ENCODE measurements around the gene LAMTOR2. TPM values are rescaled to one million over a fixed set of nuclear protein-coding genes. Genes with fewer than 3 reads are reported as not detected.
A peak's percentile ranks its signal among the peaks of the same experiment; 100 is the strongest.

LAMTOR2 gene
- total RNA-seq (2013), result 107 TPM
- polyA plus RNA-seq, result 100 to 1,000 TPM in 2 of 3 donors, 10 to 100 TPM in 1; 99.8 to 227 (median 210) TPM
- polyA minus RNA-seq, result 43.4 and 79.0 TPM in 2 replicates
- total RNA-seq, result 1.2 to 18.8 (median 12.8) reads per million in 11 experiments

DNA sequence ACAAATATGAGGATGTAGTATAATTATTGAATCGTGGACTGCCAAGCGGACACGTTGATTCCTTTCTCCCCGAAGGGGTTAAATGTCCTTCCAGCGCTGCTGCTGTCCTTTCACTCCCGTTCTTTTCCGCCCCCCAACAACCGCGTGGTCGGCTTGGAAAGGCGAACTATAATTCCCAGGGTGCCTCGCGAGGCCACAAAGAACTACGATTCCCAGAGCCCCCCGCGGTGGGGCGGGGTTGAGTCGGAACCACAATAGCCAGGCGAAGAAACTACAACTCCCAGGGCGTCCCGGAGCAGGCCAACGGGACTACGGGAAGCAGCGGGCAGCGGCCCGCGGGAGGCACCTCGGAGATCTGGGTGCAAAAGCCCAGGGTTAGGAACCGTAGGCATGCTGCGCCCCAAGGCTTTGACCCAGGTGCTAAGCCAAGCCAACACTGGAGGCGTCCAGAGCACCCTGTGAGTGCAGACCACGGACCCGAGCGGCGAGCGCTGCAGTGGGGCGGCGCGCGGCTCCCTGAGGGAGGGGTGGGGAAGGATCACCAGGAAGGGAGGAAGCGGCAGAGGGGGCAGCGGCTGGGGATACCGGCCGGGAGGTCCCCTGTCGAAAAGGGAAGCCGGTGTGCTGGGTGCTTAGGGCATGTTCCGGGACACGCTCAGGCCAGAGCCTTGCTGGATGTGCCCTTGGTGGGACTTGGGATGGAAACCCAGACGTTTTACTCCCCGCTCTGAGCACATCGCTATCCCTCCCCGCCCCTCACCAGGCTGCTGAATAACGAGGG lies at the start of gene LAMTOR2:
Gene LAMTOR2 (plus strand): TSS at position 283 of the 781 bp plus-strand sequence. CDS start 108 bp downstream, at position 391.
- Mint-ChIP-seq H3K27me3 (ENCODE audit: low read depth in 3 of 3) (peaks cover 0 to 2% (median 1%) of the 10 kb centered on the region in 3 donors), H3K4me1 (peaks cover 25% of the 10 kb centered on the region), H3K36me3 (peaks cover 31 to 32% of the 10 kb centered on the region in 2 donors), H3K4me3 (peak within 1 kb of the TSS; percentile 93 to 97), H3K9me3 (peaks cover 0 to 2% (median 0%) of the 10 kb centered on the region in 7 donors), H3K27ac (peak within 1 kb of the TSS; percentile 84 to 96 (median 93))
- Histone ChIP-seq H3K27me3 (ENCODE audit: control insufficient read depth in 2 of 2, insufficient read depth in 2 of 2, low read length in 2 of 2) (no peaks in the 10 kb centered on the region), H3K27ac (ENCODE audit: low read depth in 1 of 2, low read length in 2 of 2) (peak within 1 kb of the TSS; percentile 84 to 86), H3K9me3 (replicated peaks in 1 of 2; ENCODE audit: control insufficient read depth in 1 of 2, insufficient read depth in 1 of 2, low read length in 2 of 2) (no peaks in the 10 kb centered on the region), H3K4me2 (replicated peaks; ENCODE audit: extremely low read depth, low read length, poor library complexity, severe bottlenecking) (peak within 1 kb of the TSS; percentile 100), H2AFZ (ENCODE audit: insufficient read depth, low read depth, low read length, poor library complexity, severe bottlenecking) (peak within 1 kb of the TSS; percentile 94), H3K4me3 (replicated peaks in 1 of 3; ENCODE audit: low read depth in 2 of 3, low read length in 3 of 3) (peak within 1 kb of the TSS; percentile 61 to 99 (median 93)), H3K36me3 (replicated peaks in 1 of 2; ENCODE audit: control insufficient read depth in 1 of 2, insufficient read depth in 2 of 2, low read length in 2 of 2) (peaks cover 17 to 24% of the 10 kb centered on the region in 2 donors), H3K9ac (ENCODE audit: insufficient read depth, low read length, poor library complexity, severe bottlenecking) (peak within 1 kb of the TSS; percentile 79), H3K4me1 (ENCODE audit: control insufficient read depth in 1 of 2, insufficient read depth in 2 of 2, low read length in 2 of 2) (peaks cover 23 to 38% of the 10 kb centered on the region in 2 donors), H4K20me1 (ENCODE audit: insufficient read depth, low read length) (peaks cover 6% of the 10 kb centered on the region), H3K79me2 (ENCODE audit: insufficient read depth, low read length) (peaks cover 19% of the 10 kb centered on the region)
- DNase-seq, result peak; percentile 87 to 93 (median 91)
- WGBS (ENCODE audit: insufficient coverage), result under 1% methylated on average over 45 of the region's 53 CpGs
- intact Hi-C loops (cut with micrococcal nuclease), result loop anchor here (2.0 to 5.0 kb wide), 5 partner anchors 32 to 122 kb away; partner anchors contain the start of genes KHDC4 (in 2 of the 2) and SSR2 (in 2 of the 2)
- TF ChIP-seq, protein P1, sequence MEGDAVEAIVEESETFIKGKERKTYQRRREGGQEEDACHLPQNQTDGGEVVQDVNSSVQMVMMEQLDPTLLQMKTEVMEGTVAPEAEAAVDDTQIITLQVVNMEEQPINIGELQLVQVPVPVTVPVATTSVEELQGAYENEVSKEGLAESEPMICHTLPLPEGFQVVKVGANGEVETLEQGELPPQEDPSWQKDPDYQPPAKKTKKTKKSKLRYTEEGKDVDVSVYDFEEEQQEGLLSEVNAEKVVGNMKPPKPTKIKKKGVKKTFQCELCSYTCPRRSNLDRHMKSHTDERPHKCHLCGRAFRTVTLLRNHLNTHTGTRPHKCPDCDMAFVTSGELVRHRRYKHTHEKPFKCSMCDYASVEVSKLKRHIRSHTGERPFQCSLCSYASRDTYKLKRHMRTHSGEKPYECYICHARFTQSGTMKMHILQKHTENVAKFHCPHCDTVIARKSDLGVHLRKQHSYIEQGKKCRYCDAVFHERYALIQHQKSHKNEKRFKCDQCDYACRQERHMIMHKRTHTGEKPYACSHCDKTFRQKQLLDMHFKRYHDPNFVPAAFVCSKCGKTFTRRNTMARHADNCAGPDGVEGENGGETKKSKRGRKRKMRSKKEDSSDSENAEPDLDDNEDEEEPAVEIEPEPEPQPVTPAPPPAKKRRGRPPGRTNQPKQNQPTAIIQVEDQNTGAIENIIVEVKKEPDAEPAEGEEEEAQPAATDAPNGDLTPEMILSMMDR (IDR thresholded peaks at IDR 0.05), result no peak

DNA sequence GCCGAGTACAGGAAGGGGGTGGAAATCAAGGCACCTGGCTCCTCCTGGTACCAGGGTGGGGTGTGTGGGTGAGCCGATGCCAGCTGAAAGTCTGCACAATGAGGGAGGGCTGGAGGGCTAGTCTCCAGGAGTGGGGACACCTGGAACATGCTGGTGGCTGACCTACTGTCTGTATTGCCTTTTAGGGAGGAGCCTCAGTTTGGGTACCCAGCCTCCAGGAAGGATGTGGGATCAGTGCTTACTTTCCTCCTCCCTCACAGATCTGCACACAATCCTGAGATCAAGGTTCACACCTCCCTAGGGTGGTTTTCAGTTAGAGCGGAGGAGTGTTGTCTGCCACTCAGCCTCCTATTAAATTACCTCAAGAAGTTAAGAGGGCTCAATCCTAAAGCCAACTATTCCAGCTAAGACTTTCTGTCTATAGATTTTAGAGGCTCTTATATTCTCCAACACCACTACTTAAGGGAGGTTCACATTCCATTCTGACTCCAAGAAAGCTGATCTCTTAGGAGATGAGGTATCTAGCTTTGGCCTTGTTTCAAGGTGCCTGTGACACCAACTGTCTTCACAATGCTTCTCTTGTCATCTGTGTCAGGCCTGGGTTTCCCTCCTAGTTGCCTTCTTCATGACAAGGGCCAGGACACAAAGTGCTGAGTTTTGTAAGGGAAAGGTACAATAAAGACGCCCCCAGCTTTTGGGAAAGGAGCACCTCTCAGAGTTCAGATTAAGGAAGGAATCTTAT lies 49.6 kb upstream of the LAMTOR2 start:
- peaks cover 10% of the 10 kb centered on the region for H4K20me1 ChIP-seq (ENCODE audit: insufficient read depth, low read length)
- H3K4me1 ChIP-seq (ENCODE audit: control insufficient read depth in 1 of 2, insufficient read depth in 2 of 2, low read length in 2 of 2), result peaks cover 5 to 8% of the 10 kb centered on the region in 2 donors
- peak overlapping the region in 2 of 7 donors; percentile 43 to 57 for H3K27ac Mint-ChIP-seq
- peaks cover 0 to 1% (median 0%) of the 10 kb centered on the region in 3 donors for H3K27me3 Mint-ChIP-seq (ENCODE audit: low read depth in 3 of 3)
- H3K4me3 ChIP-seq (replicated peaks in 1 of 3; ENCODE audit: low read depth in 2 of 3, low read length in 3 of 3), result no peak overlapping the region
- H3K9me3 Mint-ChIP-seq, result no peaks in the 10 kb centered on the region
- no peak overlapping the region for H3K4me2 ChIP-seq (replicated peaks; ENCODE audit: extremely low read depth, low read length, poor library complexity, severe bottlenecking)
- H3K9ac ChIP-seq (ENCODE audit: insufficient read depth, low read length, poor library complexity, severe bottlenecking), result no peak overlapping the region
- peaks cover 23 to 26% of the 10 kb centered on the region in 2 donors for H3K36me3 ChIP-seq (replicated peaks in 1 of 2; ENCODE audit: control insufficient read depth in 1 of 2, insufficient read depth in 2 of 2, low read length in 2 of 2)
- H3K27me3 ChIP-seq (ENCODE audit: control insufficient read depth in 2 of 2, insufficient read depth in 2 of 2, low read length in 2 of 2), result no peaks in the 10 kb centered on the region
- H3K4me1 Mint-ChIP-seq, result peaks cover 6% of the 10 kb centered on the region
- intact Hi-C loops (cut with micrococcal nuclease), result loop anchor here in 1 of 2 donors (10.0 kb wide), 1 partner anchor 60 kb away; the partner anchor contains the start of gene RAB25
- H3K27ac ChIP-seq (ENCODE audit: low read depth in 1 of 2, low read length in 2 of 2), result no peak overlapping the region
- no peaks in the 10 kb centered on the region for H3K79me2 ChIP-seq (ENCODE audit: insufficient read depth, low read length)
- WGBS (ENCODE audit: insufficient coverage), result 89% methylated on average over 3 of the region's 4 CpGs
- no peak overlapping the region for H3K4me3 Mint-ChIP-seq
- no peak overlapping the region for H2AFZ ChIP-seq (ENCODE audit: insufficient read depth, low read depth, low read length, poor library complexity, severe bottlenecking)
- no peak for DNase-seq
- H3K9me3 ChIP-seq (replicated peaks in 1 of 2; ENCODE audit: control insufficient read depth in 1 of 2, insufficient read depth in 1 of 2, low read length in 2 of 2), result no peaks in the 10 kb centered on the region
- TF ChIP-seq, protein P1 (IDR thresholded peaks at IDR 0.05), result no peak
- peaks cover 24 to 36% of the 10 kb centered on the region in 2 donors for H3K36me3 Mint-ChIP-seq

Data from CD14-positive monocyte (primary cell).